ENCODE data around the gene EHBP1.

GRCh38 chr2:62923881-62924280 is 218.4 kb downstream of the EHBP1 start:
- TF ChIP-seq CTCF (conservative IDR thresholded peaks at IDR 0.05; ENCODE audit: low read length) = no peak
- no peak for TF ChIP-seq EZH2phosphoT487 (IDR thresholded peaks at IDR 0.05; ENCODE audit: borderline replicate concordance)
